H1 (cell line): ENCODE results near the gene PTPRE. TPM values are rescaled to one million over a fixed set of nuclear protein-coding genes. Genes with fewer than 3 reads are reported as not detected.

ENCODE experiments used
- EGR1 ChIP-seq: IDR thresholded peaks from 2 replicates; pipeline ENCODE4 v1.6.1; 2011; ENCODE audit warnings: low read depth, low read length, borderline replicate concordance
- SIN3A ChIP-seq, 2 experiments: IDR thresholded peaks in 1 of 2; conservative IDR thresholded peaks in 1 of 2; 2 replicates each; pipeline ENCODE4 v1.6.1; 2011 to 2012; ENCODE audit warnings: low read length in 2 of 2, improper control_type of control experiment in 1 of 2, low read depth in 1 of 2, mild to moderate bottlenecking in 1 of 2
- TEAD4 ChIP-seq: IDR thresholded peaks from 2 replicates; pipeline ENCODE4 v1.6.1; 2012; ENCODE audit warnings: low read depth, low read length, inconsistent platforms, mixed read lengths
- YY1 ChIP-seq: IDR thresholded peaks from 2 replicates; pipeline ENCODE4 v1.6.1; 2011; ENCODE audit warnings: low read depth, mild to moderate bottlenecking, low read length
- ZNF274 ChIP-seq: IDR thresholded peaks from 2 replicates; pipeline ENCODE4 v1.7.0; 2012; ENCODE audit warnings: low read length, borderline replicate concordance; ENCODE audit errors: extremely low read depth
- polyA plus RNA-seq, 7 experiments: library from polyadenylated mRNA; depleted of rRNA in 3 of 7; stranded (reverse) in 5 of 7; unstranded in 2 of 7; fragments of >200 nt in 5 of 7; fragments of 200-250 nt in 2 of 7; gene quantifications; 1 replicate in 5 of 7; 2 replicates in 1 of 7; 4 replicates in 1 of 7; pipeline versions ENCODE4 v1.2.1 to v1.2.3, GENCODE V29; 2011 to 2013; ENCODE audit warnings: missing spikeins in 2 of 7, mixed read lengths in 2 of 7
- total RNA-seq: library from RNA; stranded (reverse); fragmentation: NEBNext Ultra II Directional; extraction: Animal tissue kit (Norgen Biotek cat#: 25700); gene quantifications from 2 replicates; pipeline ENCODE4 v1.2.1, GENCODE V29; 2021

The PTPRE gene
- total and polyA plus RNA-seq, 2 of the 8 experiments (the other 6 are each of a cell fraction or from before 2014, with no cell fraction given), result 0.33 to 0.54 TPM

GRCh38 chr10:127877116-127877515 is 29.8 kb upstream of the PTPRE start (continued):
- TF ChIP-seq TEAD4 (no peak), ZNF274 (no peak), SIN3A (conservative IDR thresholded peaks at IDR 0.05 in 1 of 2, IDR thresholded peaks at IDR 0.05 in 1 of 2; ENCODE audit: low read depth in 1 of 2, low read length in 2 of 2) (no peak), YY1 (no peak), EGR1 (no peak)
- TF ChIP-seq, all 59 proteins: peak for 0
